ENCODE measurements around the gene PCGF3.
"Not testable (repeated sequence)": the region's sequence is repeated elsewhere in the genome, so short reads cannot be mapped to it uniquely, and the experiment has no call there.

Gene PCGF3

DNA sequence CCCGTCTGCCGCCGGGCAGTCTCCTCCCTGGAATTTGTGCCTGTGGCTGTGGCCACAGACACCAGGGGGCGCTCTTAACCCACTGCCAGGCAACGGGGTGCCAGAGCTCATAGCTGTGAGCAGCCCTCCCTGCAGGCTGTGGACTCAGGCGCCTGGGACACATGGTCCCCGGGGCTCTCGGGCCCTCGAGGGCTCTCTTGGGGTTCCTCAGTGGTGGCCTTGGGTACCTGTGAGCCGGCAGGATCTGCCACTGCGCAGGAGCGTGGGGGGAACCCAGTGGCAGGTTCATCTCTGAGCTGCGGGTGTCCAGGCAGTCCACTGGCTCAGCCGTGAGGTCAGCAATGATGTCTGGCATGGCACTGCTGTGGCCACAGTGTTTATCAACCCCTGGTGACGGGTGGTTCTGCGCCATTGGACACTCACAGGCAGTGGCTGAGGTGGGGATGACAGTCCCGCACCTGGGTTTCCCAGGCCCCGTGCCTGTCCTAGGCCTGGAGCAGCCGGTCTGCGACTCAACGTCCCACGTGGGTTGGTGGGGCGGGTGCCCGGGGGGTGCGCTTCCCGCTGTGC is 37.2 kb downstream of the PCGF3 start:
- DNase-seq = no peak

DNA sequence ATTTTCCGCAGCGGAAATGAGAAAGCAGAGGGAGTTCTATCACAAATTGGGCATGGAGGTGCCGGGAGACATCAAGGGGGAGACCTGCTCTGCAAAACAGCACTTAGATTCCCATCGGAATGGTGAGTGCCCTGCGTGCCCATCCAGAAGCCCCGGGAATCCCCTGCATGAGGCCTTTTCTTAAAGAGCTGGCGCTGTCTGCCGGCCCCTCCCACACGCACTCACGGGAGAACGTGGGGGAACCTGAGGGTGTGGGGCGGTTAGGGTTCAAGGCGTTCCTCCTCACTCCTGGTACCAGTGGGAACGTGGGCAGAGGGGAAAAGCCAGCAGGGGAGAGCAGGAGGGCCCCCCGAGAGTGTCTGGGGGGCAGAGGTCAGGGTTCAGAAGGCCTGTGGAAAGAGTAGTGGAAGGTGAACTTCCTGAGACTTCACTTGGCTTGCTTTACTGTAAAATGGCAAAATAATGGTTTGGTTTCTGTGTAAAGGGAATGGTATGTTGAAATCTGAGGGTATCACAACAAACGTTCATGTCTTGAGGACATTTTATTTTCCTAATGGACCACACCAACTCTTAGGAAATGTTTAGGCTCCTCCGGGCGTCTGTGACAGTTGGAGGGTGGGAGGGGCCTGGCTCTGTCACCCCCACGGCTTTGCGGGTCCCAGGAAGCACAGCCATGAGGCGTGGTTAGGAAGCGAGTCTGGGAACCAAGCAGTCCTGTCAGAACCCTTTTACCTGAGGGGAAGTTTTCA is 38.0 kb downstream of the PCGF3 start:
- no peak for DNase-seq

DNA sequence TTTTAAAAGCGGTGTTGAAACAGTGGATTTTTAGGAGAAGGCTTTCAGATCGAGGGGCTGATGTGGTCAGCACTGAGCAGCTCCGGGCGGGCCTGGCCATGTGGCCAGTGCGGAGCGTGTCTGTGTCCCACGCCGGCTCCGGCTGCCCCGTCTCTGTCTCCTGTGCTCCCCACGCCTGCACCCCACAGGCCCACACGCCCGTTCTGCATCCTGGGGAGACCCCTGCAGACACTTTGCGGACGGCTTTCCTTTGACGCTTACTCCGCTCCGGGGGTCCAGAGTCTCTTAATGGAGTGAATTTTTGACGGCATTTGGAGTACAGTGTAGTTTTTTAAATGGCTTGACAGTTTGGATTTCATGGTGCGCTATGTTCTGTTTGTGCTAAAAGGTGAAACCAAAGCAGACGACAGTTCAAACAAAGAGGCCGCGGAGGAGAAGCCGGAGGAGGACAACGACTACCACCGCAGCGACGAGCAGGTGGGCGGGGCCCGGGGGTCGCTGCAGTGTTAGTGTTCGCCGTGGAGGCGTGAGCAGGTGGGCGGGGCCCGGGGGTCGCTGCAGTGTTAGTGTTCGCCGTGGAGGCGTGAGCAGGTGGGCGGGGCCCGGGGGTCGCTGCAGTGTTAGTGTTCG is 38.7 kb downstream of the PCGF3 start:
- DNase-seq = no peak

DNA sequence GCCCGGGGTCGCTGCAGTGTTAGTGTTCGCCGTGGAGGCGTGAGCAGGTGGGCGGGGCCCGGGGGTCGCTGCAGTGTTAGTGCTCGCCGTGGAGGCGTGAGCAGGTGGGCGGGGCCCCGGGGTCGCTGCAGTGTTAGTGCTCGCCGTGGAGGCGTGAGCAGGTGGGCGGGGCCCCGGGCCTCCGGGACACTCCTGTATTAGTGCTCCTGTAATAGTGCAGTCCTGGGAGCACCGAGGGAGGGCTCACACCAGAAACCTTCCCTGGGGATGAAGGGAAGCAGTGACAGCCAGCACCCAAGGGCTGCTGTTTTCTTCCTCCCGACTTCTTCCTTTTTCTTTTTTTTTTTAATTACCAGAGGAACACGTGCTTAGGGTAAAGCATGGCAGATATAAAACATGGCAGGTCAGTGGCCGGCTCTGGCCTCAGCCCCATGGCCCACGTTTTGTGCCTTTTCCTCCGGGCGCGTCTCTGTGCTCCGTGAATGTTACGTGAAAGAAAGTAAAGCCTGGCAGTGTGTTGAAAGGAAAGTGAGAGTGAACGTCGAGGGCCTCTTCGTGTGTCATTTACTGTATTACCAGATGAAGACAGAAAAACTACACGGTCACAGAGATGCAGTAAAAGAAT is 42.0 kb downstream of the PCGF3 start:
- no peak for DNase-seq

DNA sequence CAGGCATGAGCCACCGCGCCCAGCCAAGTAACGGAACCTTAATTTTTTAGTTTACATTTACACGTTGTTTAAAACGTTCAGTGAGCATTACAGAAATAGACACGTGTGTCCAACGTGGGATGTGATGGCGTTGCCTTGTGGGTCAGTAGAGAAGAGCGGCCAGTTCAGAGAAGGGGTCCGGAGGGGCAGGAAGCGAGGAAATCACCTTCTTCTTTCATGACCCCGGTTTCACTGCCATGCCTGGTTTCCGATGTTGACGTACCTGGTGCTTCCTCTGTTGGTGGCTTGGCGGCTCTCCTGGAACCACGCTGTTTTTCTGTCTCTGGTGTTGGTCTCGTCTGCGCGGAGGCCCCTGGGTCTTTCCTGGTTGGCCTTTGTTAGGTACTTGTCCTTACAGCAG is 42.8 kb downstream of the PCGF3 start:
- DNase-seq = no peak

DNA sequence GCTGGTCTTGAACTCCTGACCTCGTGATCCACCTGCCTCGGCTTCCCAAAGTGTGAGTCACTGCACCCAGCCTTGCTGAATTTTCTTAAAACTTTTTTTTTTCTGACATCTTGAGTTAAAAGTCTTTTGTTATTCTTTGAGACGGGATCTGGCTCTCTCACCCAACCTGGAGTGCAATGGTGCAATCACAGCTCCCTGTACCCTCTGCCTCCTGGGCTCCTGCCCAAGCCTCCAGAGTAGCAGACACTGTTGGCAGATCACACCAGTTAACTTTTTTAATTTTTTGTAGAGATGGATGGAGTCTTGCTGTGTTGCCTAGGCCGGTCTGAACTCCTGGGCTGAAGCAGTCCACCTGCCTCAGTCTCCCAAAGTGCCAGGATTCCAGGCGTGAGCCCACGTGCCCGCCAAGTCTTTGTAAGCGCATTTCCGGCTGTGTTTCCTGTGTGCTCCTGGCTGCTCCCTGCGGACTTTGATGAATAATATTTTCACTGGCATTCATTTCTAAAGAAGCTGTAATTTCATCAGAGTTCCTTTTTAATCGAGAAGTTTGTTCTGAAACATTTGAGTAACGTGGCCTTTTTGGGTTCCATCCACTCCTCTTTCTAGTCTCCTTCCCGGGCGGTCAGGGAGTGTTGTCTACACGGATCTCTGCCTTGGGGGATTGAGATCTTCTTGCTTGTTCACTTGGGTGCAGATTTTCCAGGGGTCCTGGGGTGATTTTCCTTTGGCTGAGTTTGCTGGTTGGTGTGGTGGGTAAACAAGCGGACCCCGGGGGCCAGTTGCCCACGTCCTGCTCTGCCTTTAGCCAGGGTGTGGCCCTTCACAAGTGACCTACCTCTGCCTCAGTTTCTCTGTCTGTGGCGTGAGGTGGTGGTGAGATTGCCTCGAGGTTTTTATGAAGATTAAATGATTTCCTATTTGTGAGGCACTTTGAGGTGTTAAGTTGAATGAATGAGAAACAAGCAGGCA is 44.4 kb downstream of the PCGF3 start:
- no peak for DNase-seq

DNA sequence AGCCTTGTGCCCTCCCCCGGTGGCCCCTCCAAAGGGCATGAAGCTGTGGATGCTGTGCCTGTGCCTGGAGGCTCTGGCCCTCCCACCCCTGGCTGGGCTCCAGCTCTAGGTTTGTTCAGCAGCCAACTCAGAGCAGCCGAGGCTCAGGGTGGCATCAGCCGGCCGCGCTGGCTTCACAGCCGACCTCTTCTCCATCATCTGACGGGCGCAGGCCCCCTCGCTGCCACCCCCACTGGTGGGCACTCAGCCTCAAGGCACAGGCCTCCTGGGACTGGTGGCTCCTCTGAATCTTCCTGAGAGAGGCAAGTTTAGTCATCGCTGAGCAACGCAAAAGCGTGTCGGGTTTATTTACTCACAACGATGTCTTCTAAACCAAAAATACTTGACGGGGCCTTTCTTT is 46.0 kb downstream of the PCGF3 start:
- peak; percentile 60 for DNase-seq

DNA sequence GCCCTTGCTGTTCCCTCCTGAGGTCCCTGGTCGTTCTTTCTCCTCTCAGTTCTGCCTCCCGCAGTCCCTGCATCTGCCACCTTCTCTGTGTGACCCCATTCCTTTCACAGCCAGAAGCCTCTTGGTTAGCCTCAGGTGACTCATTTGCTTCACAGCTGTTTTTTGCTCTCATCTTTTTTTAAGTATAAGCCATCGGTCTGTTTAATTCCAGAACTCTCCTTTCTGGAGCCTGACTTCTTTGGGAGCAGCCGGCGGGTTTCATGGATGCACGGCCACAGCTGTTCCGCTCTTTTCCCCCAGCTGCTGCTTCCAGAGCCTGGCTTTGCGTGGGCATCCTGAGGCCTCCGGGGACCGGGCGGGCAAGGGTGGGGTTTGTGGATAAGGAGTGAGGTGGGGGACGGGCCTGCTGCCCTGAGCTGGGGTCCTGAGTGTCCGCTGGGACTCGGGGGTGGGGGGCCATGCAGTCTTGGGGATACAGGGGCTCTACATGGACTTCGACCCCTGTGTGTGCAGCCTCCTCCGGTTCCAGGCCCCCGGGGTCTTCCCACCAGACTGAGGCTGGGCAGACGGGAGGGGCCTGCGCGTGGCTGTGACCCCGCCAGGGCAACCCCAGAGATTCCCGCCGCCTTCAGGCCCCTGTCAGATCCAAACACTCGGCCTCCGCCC is 46.7 kb downstream of the PCGF3 start:
- no peak for DNase-seq

DNA sequence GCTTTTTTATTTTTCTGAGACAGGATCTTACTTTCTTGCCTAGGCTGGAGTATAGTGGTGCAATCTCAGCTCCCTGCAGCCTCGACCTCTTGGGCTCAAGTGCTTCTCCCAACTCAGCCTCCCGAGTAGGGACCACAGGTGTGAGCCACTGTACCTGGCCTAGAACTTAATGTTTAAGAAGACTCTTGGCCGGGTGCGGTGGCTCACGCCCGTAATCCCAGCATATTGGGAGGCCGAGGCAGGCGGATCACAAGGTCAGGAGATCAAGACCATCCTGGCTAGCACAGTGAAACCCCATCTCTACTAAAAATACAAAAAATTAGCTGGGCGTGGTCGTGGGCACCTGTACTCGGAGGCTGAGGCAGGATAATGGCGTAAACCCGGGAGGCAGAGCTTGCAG is 47.6 kb downstream of the PCGF3 start:
- DNase-seq = not testable (repeated sequence)

DNA sequence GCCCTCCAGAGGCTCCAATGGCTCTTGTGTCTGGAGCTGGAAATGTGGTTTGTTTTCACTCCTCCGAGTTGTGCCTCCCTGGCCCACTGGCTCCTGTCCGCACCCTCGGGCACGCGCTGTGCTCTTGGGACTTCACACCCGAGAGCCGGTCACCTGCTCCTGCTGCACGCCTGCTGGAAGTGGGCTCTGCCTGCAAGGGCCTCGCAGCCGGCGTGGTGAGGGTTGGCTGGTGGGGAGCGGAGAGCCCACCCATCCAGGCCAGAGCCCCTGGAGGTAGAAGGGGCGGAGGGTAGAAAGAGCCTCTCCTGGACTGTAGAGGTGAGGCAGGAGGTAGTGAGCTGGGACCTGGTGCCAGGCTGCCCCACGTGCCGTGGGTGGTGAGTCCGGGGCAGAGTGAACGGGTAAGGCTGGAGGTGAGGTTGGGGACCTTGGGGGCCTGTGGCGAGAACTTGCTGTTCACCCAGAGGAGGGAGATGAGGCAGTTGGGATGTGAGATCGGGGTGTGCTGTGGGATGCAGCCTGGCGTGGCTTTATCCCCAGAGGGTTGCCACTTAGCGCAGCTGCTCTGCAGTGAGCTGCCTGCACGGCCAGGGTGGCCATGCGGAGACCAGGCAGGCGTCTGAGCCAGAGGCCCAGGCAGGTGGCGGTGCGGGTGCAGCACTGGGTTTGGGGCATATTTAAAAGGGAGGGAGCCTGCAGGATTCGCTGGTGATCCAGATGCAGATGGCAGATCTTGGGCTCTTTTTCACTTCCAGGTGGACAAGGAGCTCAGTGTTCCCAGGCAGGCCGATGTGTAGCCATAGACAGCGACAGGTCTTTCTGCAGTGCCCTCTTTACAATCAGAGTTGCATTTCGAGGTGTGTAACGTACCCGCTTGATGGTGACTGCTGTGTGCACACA is 48.8 kb downstream of the PCGF3 start:
- DNase-seq = no peak

DNA sequence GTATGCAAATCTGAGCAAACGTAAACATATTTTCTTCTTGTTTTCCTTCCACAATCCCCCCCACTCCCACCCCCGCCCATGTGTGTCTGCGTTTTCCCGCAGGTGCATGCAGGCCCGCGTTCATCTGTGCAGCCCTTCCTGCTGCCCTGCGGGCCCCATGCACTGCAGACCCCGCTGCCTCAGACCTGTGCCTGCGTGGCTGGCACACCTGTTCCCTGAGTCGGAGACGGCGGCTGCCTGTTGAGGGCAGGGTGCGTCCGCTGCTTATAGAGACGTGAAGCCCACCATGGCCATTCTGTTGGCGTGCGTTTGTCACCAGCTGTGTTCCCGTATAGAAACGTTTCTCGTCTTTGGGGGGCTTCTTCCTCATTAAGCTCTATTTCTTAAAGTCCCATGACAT is 51.5 kb downstream of the PCGF3 start:
- DNase-seq = no peak

DNA sequence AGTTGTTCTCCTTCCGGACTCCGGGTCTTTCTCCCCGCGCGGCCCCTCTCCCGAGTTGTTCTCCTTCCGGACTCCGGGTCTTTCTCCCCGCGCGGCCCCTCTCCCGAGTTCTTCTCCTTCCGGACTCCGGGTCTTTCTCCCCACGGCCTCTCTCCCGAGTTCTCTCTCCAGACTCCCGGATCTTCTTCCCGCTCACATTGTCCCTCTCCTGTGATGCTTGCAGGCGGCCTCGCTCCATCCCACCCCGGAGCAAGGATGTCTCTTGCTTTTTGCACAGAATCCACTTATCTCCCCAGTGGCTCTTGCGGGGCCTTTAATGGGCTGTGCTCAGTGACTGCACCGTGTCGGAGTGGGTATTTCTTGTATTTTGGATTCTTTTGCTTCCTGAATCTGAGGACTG is 54.2 kb downstream of the PCGF3 start:
- not testable (repeated sequence) for DNase-seq

DNA sequence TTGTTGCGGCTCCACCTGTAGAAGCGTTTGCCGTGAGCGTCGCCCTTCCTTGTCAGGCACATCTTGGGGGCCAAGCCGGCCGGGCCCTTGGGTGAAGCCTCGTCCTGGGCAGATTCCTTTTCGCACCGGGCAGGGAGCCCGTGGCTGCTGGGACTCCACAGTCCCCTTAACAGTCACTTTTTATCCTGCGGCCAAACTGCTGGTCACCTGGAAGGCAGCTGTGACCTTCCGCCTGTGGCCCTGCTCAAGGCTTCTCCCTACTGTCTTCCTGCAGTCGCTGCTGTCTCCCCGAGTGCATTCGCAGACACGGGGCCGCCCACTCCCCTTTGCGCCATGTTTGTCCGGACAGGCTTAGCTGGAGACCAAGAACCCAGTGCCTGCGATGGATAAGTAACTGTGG is 55.0 kb downstream of the PCGF3 start:
- no peak for DNase-seq

DNA sequence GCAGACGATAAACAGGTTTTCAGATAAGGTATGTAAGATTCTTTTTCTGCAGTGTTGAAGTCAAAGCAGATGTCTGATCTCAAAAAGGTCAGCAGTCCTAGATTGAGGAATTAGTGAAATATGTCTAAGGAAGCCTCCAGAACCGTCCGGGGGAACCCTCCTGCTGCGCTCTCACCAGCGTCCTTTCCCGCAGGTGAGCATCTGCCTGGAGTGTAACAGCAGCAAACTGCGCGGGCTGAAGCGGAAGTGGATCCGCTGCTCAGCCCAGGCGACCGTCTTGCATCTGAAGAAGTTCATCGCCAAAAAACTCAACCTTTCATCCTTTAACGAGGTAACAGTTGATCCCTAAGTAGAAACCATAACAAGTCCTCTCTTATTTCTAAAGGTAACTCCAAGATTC is 55.5 kb downstream of the PCGF3 start:
- no peak for DNase-seq

DNA sequence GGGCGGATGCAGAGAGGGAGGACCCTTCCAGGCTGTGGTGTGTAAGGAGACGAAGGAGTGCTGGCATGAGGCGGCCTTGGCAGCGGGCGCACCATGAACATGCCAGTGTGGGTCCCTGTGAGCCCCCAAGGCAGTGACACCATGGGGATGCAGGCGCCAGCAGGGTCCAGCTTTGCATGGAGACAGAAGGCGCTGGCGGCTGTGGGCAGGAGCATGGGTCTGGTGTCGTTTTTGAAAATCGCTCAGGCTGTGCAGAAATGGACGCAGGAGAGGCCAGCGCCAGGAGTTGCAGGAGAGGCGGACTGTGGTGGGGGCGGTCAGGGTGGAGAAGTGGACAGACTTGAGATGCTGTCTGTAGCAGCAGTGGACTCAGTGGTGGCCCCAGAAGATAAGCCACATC is 56.1 kb downstream of the PCGF3 start:
- no peak for DNase-seq

DNA sequence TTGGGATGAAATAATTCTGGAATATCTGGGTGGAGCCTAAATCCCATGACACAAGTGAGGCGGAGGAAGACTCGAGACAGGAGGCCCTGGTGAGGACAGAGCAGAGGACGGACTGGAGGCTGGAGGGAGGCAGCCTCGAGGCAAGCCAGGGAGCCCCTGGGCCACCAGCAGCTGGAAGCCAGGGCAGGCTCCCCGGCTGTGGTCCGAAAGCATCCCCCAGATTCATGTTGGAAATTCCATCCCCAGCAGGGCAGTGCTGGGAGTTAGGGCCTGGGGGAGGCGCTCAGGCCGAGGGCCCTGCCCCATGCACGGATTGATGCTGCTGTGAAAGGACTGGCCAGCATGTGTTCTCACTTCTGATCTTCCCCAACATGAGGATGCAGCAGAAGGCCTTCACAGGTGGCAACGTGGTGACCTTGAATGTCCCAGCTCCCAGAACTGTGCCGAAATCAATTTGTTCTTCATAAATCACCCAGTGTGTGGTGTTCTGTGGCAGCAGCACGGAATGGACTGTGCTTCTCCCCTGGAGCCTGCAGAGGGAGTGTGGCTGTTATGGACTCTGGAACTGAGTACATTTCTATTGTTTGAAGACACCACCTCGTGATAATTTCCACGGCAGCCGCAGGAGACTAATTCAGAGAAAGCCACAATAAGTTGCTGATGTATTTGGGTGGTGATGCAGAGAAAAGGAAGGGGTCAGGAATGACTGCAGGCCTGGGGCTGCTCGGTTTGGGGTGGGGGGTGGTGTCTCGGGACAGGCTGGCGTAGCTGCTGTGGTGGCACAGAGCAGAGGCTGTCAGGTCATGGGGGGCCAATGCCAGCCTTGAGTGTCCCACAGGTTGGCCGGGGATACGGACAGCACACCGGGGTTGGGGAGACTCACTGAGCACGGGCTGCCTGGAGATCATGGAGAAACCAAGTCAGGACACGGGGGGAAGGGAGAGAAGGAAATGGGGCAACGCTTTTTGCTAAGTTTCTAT is 56.9 kb downstream of the PCGF3 start:
- no peak for DNase-seq

DNA sequence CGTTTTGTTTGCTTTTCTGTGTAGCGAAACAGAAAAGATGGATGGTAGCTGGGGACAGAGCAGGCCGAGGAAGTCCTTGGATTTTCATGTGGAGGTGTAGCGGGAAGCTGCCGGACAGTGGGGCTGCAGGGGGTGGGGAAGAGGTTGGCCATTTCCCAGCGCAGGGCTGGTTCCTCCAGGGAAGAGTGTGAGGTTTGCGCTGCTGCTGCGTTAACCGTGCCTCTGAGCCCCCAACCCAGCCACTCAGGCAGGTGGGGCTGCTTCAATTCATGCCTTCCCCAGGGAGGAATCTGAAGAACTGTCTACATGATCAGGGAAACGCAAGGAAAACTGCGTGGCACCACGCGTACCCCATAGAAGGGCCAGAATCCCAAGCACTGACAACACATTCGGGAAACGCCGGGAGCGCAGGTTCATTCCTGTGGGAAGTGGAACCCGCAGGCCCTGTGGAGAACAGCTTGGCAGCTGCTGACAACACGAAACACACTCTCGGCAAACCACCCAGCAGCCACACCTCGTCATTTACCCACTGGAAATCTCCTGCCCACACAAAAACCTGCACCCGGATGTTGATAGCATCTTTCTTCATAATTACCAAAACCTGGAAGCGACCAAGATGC is 57.7 kb downstream of the PCGF3 start:
- no peak for DNase-seq

DNA sequence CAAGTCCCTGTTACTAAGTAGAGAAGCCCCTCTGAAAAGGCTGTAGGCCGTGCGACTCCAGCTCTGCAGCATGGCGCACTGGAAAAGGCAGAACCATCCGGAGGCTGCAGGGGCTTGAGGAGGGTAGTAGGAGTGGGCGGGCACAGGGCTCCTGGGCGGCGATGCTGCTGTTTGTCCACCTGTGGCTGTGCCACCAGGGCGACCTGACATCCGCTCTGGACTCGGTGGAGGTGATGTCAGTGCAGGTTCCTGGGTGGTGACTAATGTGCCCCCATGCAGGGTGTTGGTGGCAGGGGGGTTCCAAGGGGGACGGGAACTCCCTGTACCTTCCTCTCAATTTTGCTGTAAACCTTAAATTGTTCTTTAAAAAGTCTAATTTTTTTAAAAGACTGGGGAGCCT is 58.3 kb downstream of the PCGF3 start:
- DNase-seq = no peak

DNA sequence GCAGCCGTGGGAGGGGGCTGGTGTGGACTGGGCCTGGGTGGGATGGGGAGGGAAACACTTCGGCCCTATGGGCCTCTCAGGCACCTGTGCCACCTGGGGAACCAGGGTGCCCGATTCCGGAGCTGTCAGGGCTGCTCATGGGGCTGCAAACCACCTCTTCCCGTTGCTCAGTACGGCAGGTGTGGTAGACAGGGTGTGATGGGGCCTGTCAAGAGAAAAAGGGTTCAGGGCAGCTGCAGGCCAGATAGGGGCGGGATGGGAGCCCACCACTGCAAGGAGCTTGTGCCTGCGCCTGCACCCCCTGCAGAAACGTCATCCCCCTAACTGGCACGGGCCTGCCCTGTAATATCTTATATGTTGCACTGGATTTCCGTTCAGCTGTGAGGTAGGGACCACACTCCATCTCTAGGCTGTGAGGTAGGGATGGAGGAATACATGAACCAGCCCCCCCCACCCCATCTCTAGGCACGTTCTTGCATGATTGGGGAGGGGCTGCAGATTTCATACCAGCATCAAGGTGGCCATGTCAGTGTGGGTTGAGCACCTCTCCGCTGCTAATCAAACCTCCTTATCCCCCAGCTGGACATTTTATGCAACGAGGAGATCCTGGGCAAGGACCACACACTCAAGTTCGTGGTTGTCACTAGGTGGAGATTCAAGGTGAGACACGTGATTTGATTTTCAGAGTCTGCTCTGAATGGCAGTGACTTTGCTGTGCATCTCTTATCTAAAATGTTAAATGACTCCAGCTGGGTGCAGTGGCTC is 59.0 kb downstream of the PCGF3 start:
- DNase-seq = no peak
